ENCODE data around the gene SMTN. TPM values are rescaled to one million over a fixed set of nuclear protein-coding genes. Genes with fewer than 3 reads are reported as not detected.

The SMTN gene
- total and polyA plus RNA-seq, 9 of the 15 experiments (the other 6 are each of a cell fraction or from before 2014, with no cell fraction given): 2.5 to 41.1 (median 16.1) TPM

GRCh38 chr22:31107178-31107893, 26.2 kb downstream of the SMTN start, which contains the start of gene SELENOM (continued):
- TF ChIP-seq ARID2 (IDR thresholded peaks at IDR 0.05) (peak; percentile 79; the same call in 1 of the 2 replicates), SIRT6 (IDR thresholded peaks at IDR 0.05; ENCODE audit: low read depth, low read length) (no peak), ZNF57 (CRISPR knock-in tag; IDR thresholded peaks at IDR 0.05) (no peak), FOXP1 (CRISPR knock-in tag; IDR thresholded peaks at IDR 0.05) (no peak), ESRRA (IDR thresholded peaks at IDR 0.05; ENCODE audit: borderline replicate concordance, low read depth) (peak; percentile 33; the same call in 1 of the 2 replicates), KLF16 (IDR thresholded peaks at IDR 0.05) (0 out of 2 replicates have a peak, but pooled peaks have one; percentile 47), ZNF780A (CRISPR knock-in tag; IDR thresholded peaks at IDR 0.05) (no peak), E2F3 (CRISPR knock-in tag; IDR thresholded peaks at IDR 0.05) (no peak), SP2 (IDR thresholded peaks at IDR 0.05; ENCODE audit: extremely low read depth, low read depth, low read length, poor library complexity, severe bottlenecking) (no peak), ZNF507 (tag; conservative IDR thresholded peaks at IDR 0.05) (no peak), ZBTB1 (CRISPR knock-in tag; IDR thresholded peaks at IDR 0.05; ENCODE audit: borderline replicate concordance, low read depth) (no peak), NFE2 (IDR thresholded peaks at IDR 0.05; ENCODE audit: low read depth) (no peak), ZNF766 (CRISPR knock-in tag; conservative IDR thresholded peaks at IDR 0.05) (no peak), TAF9B (IDR thresholded peaks at IDR 0.05; ENCODE audit: partially characterized antibody) (no peak), ZNF311 (CRISPR knock-in tag; IDR thresholded peaks at IDR 0.05) (no peak), CXXC5 (CRISPR knock-in tag; IDR thresholded peaks at IDR 0.05) (peak; percentile 41), HDAC8 (tag; IDR thresholded peaks at IDR 0.05) (no peak)
- TF ChIP-seq, protein P1, sequence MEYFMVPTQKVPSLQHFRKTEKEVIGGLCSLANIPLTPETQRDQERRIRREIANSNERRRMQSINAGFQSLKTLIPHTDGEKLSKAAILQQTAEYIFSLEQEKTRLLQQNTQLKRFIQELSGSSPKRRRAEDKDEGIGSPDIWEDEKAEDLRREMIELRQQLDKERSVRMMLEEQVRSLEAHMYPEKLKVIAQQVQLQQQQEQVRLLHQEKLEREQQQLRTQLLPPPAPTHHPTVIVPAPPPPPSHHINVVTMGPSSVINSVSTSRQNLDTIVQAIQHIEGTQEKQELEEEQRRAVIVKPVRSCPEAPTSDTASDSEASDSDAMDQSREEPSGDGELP (CRISPR knock-in tag; IDR thresholded peaks at IDR 0.05; ENCODE audit: borderline replicate concordance): no peak; the same call in 1 of the 2 replicates
- TF ChIP-seq, protein P2, sequence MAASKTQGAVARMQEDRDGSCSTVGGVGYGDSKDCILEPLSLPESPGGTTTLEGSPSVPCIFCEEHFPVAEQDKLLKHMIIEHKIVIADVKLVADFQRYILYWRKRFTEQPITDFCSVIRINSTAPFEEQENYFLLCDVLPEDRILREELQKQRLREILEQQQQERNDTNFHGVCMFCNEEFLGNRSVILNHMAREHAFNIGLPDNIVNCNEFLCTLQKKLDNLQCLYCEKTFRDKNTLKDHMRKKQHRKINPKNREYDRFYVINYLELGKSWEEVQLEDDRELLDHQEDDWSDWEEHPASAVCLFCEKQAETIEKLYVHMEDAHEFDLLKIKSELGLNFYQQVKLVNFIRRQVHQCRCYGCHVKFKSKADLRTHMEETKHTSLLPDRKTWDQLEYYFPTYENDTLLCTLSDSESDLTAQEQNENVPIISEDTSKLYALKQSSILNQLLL (CRISPR knock-in tag; IDR thresholded peaks at IDR 0.05; ENCODE audit: borderline replicate concordance): no peak
- TF ChIP-seq, protein P3, sequence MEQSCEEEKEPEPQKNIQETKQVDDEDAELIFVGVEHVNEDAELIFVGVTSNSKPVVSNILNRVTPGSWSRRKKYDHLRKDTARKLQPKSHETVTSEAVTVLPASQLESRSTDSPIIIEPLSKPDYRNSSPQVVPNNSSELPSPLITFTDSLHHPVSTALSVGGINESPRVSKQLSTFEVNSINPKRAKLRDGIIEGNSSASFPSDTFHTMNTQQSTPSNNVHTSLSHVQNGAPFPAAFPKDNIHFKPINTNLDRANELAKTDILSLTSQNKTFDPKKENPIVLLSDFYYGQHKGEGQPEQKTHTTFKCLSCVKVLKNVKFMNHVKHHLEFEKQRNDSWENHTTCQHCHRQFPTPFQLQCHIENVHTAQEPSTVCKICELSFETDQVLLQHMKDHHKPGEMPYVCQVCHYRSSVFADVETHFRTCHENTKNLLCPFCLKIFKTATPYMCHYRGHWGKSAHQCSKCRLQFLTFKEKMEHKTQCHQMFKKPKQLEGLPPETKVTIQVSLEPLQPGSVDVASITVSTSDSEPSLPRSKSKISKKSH (CRISPR knock-in tag; IDR thresholded peaks at IDR 0.05): no peak
- TF ChIP-seq, protein P4, sequence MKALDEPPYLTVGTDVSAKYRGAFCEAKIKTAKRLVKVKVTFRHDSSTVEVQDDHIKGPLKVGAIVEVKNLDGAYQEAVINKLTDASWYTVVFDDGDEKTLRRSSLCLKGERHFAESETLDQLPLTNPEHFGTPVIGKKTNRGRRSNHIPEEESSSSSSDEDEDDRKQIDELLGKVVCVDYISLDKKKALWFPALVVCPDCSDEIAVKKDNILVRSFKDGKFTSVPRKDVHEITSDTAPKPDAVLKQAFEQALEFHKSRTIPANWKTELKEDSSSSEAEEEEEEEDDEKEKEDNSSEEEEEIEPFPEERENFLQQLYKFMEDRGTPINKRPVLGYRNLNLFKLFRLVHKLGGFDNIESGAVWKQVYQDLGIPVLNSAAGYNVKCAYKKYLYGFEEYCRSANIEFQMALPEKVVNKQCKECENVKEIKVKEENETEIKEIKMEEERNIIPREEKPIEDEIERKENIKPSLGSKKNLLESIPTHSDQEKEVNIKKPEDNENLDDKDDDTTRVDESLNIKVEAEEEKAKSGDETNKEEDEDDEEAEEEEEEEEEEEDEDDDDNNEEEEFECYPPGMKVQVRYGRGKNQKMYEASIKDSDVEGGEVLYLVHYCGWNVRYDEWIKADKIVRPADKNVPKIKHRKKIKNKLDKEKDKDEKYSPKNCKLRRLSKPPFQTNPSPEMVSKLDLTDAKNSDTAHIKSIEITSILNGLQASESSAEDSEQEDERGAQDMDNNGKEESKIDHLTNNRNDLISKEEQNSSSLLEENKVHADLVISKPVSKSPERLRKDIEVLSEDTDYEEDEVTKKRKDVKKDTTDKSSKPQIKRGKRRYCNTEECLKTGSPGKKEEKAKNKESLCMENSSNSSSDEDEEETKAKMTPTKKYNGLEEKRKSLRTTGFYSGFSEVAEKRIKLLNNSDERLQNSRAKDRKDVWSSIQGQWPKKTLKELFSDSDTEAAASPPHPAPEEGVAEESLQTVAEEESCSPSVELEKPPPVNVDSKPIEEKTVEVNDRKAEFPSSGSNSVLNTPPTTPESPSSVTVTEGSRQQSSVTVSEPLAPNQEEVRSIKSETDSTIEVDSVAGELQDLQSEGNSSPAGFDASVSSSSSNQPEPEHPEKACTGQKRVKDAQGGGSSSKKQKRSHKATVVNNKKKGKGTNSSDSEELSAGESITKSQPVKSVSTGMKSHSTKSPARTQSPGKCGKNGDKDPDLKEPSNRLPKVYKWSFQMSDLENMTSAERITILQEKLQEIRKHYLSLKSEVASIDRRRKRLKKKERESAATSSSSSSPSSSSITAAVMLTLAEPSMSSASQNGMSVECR (CRISPR knock-in tag; IDR thresholded peaks at IDR 0.05): no peak

All from K562 (cell line).